Measurements from ENCODE around the gene ESRP2. TPM values are rescaled to one million over a fixed set of nuclear protein-coding genes. Genes with fewer than 3 reads are reported as not detected.

ESRP2 gene
- total RNA-seq, 1 donor from 2014 or later, result 26.9 TPM

GRCh38 chr16:68188170-68188569 lies 47.8 kb downstream of the ESRP2 start:
- H3K27me3 ChIP-seq (ENCODE audit: control insufficient read depth, insufficient read depth, low read length), result no peaks in the 10 kb centered on the region
- H3K36me3 ChIP-seq (ENCODE audit: control insufficient read depth, insufficient read depth, low read length), result no peaks in the 10 kb centered on the region
- no peak for DNase-seq (ENCODE audit: low read depth)
- TF ChIP-seq CTCF (IDR thresholded peaks at IDR 0.05; ENCODE audit: insufficient read depth, low read length, poor library complexity, severe bottlenecking), result no peak
- H3K4me3 ChIP-seq (ENCODE audit: low read depth, low read length), result no peak overlapping the region

GRCh38 chr16:68187505-68187904 lies 48.4 kb downstream of the ESRP2 start:
- DNase-seq (ENCODE audit: low read depth), result no peak
- Histone ChIP-seq H3K27me3 (ENCODE audit: control insufficient read depth, insufficient read depth, low read length) (no peaks in the 10 kb centered on the region), H3K36me3 (ENCODE audit: control insufficient read depth, insufficient read depth, low read length) (no peaks in the 10 kb centered on the region), H3K4me3 (ENCODE audit: low read depth, low read length) (no peak overlapping the region)
- no peak for TF ChIP-seq CTCF (IDR thresholded peaks at IDR 0.05; ENCODE audit: insufficient read depth, low read length, poor library complexity, severe bottlenecking)

DNA sequence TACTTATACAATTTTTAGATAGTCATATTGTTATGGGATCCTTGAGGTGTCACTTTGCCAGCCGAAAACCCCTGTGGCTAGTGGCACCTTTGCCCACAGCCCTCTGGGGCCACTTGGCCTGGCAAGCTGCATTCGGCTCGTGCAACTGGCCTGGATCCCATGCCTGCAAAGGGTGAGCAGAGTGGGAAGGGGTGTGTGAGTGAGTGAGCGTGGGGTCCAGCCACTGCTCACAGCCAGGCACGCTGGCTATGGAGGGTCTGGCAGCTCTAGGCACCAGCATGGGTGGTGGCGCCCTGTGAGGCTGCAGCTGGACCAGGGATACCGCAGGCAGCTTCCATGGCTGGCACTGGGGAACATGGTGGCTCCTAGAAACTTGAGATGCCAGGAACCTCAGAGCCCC lies 49.0 kb downstream of the ESRP2 start:
- Histone ChIP-seq H3K27me3 (ENCODE audit: control insufficient read depth, insufficient read depth, low read length) (no peaks in the 10 kb centered on the region), H3K4me3 (ENCODE audit: low read depth, low read length) (no peak overlapping the region), H3K36me3 (ENCODE audit: control insufficient read depth, insufficient read depth, low read length) (no peaks in the 10 kb centered on the region)
- DNase-seq (ENCODE audit: low read depth), result no peak
- TF ChIP-seq CTCF (IDR thresholded peaks at IDR 0.05; ENCODE audit: insufficient read depth, low read length, poor library complexity, severe bottlenecking), result no peak

GRCh38 chr16:68183046-68183445 lies 52.9 kb downstream of the ESRP2 start:
- no peak for DNase-seq (ENCODE audit: low read depth)
- H3K27me3 ChIP-seq (ENCODE audit: control insufficient read depth, insufficient read depth, low read length), result no peaks in the 10 kb centered on the region
- TF ChIP-seq CTCF (IDR thresholded peaks at IDR 0.05; ENCODE audit: insufficient read depth, low read length, poor library complexity, severe bottlenecking), result no peak
- H3K4me3 ChIP-seq (ENCODE audit: low read depth, low read length), result no peak overlapping the region
- no peaks in the 10 kb centered on the region for H3K36me3 ChIP-seq (ENCODE audit: control insufficient read depth, insufficient read depth, low read length)

GRCh38 chr16:68179855-68180254 lies 56.1 kb downstream of the ESRP2 start:
- Histone ChIP-seq H3K27me3 (ENCODE audit: control insufficient read depth, insufficient read depth, low read length) (no peaks in the 10 kb centered on the region), H3K36me3 (ENCODE audit: control insufficient read depth, insufficient read depth, low read length) (no peaks in the 10 kb centered on the region), H3K4me3 (ENCODE audit: low read depth, low read length) (no peak overlapping the region)
- no peak for TF ChIP-seq CTCF (IDR thresholded peaks at IDR 0.05; ENCODE audit: insufficient read depth, low read length, poor library complexity, severe bottlenecking)
- no peak for DNase-seq (ENCODE audit: low read depth)

DNA sequence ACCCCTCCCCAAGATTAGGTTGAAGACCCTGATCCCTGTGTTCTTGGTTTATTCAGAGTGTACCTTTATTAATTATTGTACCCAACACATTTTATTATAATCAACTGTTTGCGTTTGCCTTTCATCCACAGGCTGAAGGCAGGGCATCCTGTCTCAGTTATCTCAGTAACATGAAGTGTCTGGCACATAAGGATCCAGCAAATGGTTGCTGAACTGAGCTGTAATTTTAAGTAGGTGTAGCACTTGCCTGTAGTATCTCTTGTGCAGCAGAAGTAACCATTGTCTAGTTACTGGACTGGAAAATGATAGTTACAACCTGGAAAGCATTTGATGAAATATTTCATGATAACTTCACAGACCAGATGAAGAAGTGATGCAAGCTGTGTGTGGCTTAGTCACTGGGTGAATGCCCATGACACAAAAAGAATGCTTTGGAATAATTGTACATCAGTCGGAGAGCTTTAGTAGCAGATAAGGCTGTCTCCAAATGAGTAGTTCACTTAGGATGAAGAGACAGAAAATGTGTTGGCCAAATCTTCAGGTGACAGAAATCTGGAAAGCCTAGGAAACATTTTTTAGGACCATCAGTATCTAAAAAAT lies 56.6 kb downstream of the ESRP2 start:
- H3K4me3 ChIP-seq (ENCODE audit: low read depth, low read length), result no peak overlapping the region
- H3K36me3 ChIP-seq (ENCODE audit: control insufficient read depth, insufficient read depth, low read length), result no peaks in the 10 kb centered on the region
- no peaks in the 10 kb centered on the region for H3K27me3 ChIP-seq (ENCODE audit: control insufficient read depth, insufficient read depth, low read length)
- DNase-seq (ENCODE audit: low read depth), result no peak
- no peak for TF ChIP-seq CTCF (IDR thresholded peaks at IDR 0.05; ENCODE audit: insufficient read depth, low read length, poor library complexity, severe bottlenecking)
